HUDEP-2 (cell line): ENCODE results near the gene LCE1F.
A peak's percentile ranks its signal among the peaks of the same experiment; 100 is the strongest.

Experiments used
- DNase-seq, 76 experiments: peaks; one replicate each; lab custom pipeline; 2025; ENCODE audit not compliant: unreplicated experiment in 76 of 76; lab: John Stamatoyannopoulos, UW

LCE1F gene

GRCh38 chr1:152770411-152770810, 4.5 kb upstream of the LCE1F start:
- DNase-seq = no peak

GRCh38 chr1:152776361-152776760, 1.4 kb downstream of the LCE1F start:
- DNase-seq = no peak

- peak in 18 of 76 experiments; percentile 2 to 20 (median 6) for DNase-seq
These were observed 2.7 kb downstream of the LCE1F start for GRCh38 chr1:152777510-152778137.

GRCh38 chr1:152783095-152783494, 8.2 kb downstream of the LCE1F start:
- DNase-seq = no peak

- no peak for DNase-seq
These were observed 11.1 kb downstream of the LCE1F start, which contains the start of gene LCE1E for GRCh38 chr1:152786077-152786476. TSS of gene LCE1E (plus strand) at chr1:152786257. CDS start at chr1:152787300, 1,043 bp downstream.

- DNase-seq = no peak
These were observed 20.7 kb downstream of the LCE1F start for GRCh38 chr1:152795686-152796085.

- no peak for DNase-seq
These were observed 21.5 kb downstream of the LCE1F start, which contains the start of gene LCE1D for GRCh38 chr1:152796421-152796820. TSS of gene LCE1D (plus strand) at chr1:152796721. CDS start at chr1:152797795, 1,074 bp downstream.

- no peak for DNase-seq
These were observed 26.4 kb downstream of the LCE1F start for GRCh38 chr1:152801333-152801732.

- no peak for DNase-seq
These were observed 31.6 kb downstream of the LCE1F start, which contains the start of gene LCE1C for GRCh38 chr1:152806576-152806975. TSS of gene LCE1C (minus strand) at chr1:152806651. CDS start at chr1:152805478, 1,173 bp downstream.

GRCh38 chr1:152811050-152811449, 36.1 kb downstream of the LCE1F start:
- DNase-seq = no peak

GRCh38 chr1:152811671-152812070, 36.7 kb downstream of the LCE1F start, which contains the start of gene LCE1B:
TSS of gene LCE1B (plus strand) at chr1:152811971. CDS start at chr1:152812447, 476 bp downstream.
- DNase-seq = no peak

- no peak for DNase-seq
These were observed 42.4 kb downstream of the LCE1F start for GRCh38 chr1:152817309-152817708.

GRCh38 chr1:152823294-152823693, 48.4 kb downstream of the LCE1F start:
- no peak for DNase-seq

GRCh38 chr1:152824964-152825363, 50.0 kb downstream of the LCE1F start:
- no peak for DNase-seq
